ENCODE data around the gene CSN1S1.

DNA sequence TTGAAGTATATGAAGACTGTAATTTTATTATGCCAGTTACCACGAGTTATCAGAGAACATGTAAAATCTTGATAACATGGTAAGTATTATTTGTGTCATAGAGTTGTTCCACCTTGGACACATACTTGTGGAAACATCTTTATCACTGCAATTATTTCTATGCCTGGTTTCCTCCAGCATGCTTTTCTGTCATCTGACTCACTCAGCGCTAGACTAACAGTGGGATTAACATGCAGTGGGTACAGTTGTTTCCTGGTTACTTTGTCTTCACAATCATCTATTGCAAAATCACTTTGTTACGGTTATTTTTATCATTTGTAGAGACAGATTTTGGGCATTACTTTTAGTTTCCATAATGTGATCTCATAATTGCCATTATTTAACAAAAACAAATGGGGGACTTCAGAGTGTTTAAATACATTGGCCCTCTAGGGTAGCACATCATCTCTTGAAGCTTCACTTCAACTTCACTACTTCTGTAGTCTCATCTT, 64.7 kb downstream of the CSN1S1 start, which contains the start of gene STATH:
- TF ChIP-seq, protein P1, sequence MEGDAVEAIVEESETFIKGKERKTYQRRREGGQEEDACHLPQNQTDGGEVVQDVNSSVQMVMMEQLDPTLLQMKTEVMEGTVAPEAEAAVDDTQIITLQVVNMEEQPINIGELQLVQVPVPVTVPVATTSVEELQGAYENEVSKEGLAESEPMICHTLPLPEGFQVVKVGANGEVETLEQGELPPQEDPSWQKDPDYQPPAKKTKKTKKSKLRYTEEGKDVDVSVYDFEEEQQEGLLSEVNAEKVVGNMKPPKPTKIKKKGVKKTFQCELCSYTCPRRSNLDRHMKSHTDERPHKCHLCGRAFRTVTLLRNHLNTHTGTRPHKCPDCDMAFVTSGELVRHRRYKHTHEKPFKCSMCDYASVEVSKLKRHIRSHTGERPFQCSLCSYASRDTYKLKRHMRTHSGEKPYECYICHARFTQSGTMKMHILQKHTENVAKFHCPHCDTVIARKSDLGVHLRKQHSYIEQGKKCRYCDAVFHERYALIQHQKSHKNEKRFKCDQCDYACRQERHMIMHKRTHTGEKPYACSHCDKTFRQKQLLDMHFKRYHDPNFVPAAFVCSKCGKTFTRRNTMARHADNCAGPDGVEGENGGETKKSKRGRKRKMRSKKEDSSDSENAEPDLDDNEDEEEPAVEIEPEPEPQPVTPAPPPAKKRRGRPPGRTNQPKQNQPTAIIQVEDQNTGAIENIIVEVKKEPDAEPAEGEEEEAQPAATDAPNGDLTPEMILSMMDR (IDR thresholded peaks at IDR 0.05; ENCODE audit: low read length), result no peak
- no peak for TF ChIP-seq EZH2 (optimal IDR thresholded peaks at IDR 0.05; ENCODE audit: low read depth, low read length)

Data from MM.1S (cell line).